HepG2 (cell line): ENCODE data around the gene KNL1. TPM values are rescaled to one million over a fixed set of nuclear protein-coding genes. Genes with fewer than 3 reads are reported as not detected.

Source experiments
- PAF1 ChIP-seq: IDR thresholded peaks from 2 replicates; pipeline ENCODE4 v1.6.1; 2016; ENCODE audit warnings: missing genetic modification reagents, missing compliant biosample characterization
- PAXIP1 ChIP-seq: sonication (generic); formaldehyde crosslinking; conservative IDR thresholded peaks from 2 replicates; pipeline ENCODE4 v1.4.0; 2020; ENCODE audit warnings: mild to moderate bottlenecking, missing genetic modification reagents, moderate library complexity
- PPARG ChIP-seq: conservative IDR thresholded peaks from 2 replicates; pipeline ENCODE4 v1.6.1; 2016; ENCODE audit warnings: missing biosample characterization, missing genetic modification reagents
- SETDB1 ChIP-seq: sonication (generic); formaldehyde crosslinking; IDR thresholded peaks from 2 replicates; pipeline ENCODE4 v1.5.1; 2020; ENCODE audit warnings: missing genetic modification reagents, mild to moderate bottlenecking, borderline replicate concordance
- SIN3A ChIP-seq: IDR thresholded peaks from 2 replicates; pipeline ENCODE4 v1.6.1; 2011; ENCODE audit warnings: low read depth, mild to moderate bottlenecking, control low read depth, low read length, borderline replicate concordance
- SMAD1 ChIP-seq: sonication (generic); formaldehyde crosslinking; IDR thresholded peaks from 2 replicates; pipeline ENCODE4 v1.4.0; 2020; ENCODE audit warnings: missing genetic modification reagents, low read depth, mild to moderate bottlenecking, borderline replicate concordance
- SMARCC2 ChIP-seq: fragments of 450-650 bp; IDR thresholded peaks from 2 replicates; pipeline ENCODE4 v1.6.1; 2017; ENCODE audit warnings: antibody characterized with exemption, mild to moderate bottlenecking
- TBP ChIP-seq: sonication (generic); formaldehyde crosslinking; IDR thresholded peaks from 2 replicates; pipeline ENCODE4 v1.5.0; 2020; ENCODE audit warnings: missing genetic modification reagents
- YEATS4 ChIP-seq: sonication (generic); formaldehyde crosslinking; IDR thresholded peaks from 2 replicates; pipeline ENCODE4 v1.4.0; 2020; ENCODE audit warnings: missing genetic modification reagents, borderline replicate concordance
- ZFAT ChIP-seq: sonication (generic); formaldehyde crosslinking; conservative IDR thresholded peaks from 2 replicates; pipeline ENCODE4 v1.8.1; 2023; ENCODE audit warnings: missing genetic modification reagents, inconsistent platforms
- ZFP90 ChIP-seq: sonication (generic); formaldehyde crosslinking; IDR thresholded peaks from 2 replicates; pipeline ENCODE4 v1.8.0; 2022; ENCODE audit warnings: missing genetic modification reagents, mild to moderate bottlenecking, inconsistent platforms, borderline replicate concordance
- ZFP91 ChIP-seq: sonication (generic); formaldehyde crosslinking; IDR thresholded peaks from 2 replicates; pipeline ENCODE4 v1.9.0; 2022; ENCODE audit warnings: missing genetic modification reagents, mild to moderate bottlenecking, borderline replicate concordance
- ZNF264 ChIP-seq: sonication (generic); formaldehyde crosslinking; IDR thresholded peaks from 2 replicates; pipeline ENCODE4 v1.4.0; 2020; ENCODE audit warnings: missing genetic modification reagents
- ZNF292 ChIP-seq: sonication (generic); formaldehyde crosslinking; IDR thresholded peaks from 2 replicates; pipeline ENCODE4 v1.8.1; 2022; ENCODE audit warnings: mild to moderate bottlenecking, low read depth, missing genetic modification reagents, borderline replicate concordance
- ZNF484 ChIP-seq: sonication (generic); formaldehyde crosslinking; IDR thresholded peaks from 2 replicates; pipeline ENCODE4 v1.5.1; 2020; ENCODE audit warnings: mild to moderate bottlenecking, low read depth, missing genetic modification reagents, borderline replicate concordance
- ZNF598 ChIP-seq: sonication (generic); formaldehyde crosslinking; IDR thresholded peaks from 2 replicates; pipeline ENCODE4 v1.5.1; 2020; ENCODE audit warnings: mild to moderate bottlenecking, missing genetic modification reagents, borderline replicate concordance
- ZNF720 ChIP-seq: sonication (generic); formaldehyde crosslinking; IDR thresholded peaks from 2 replicates; pipeline ENCODE4 v1.4.0; 2020; ENCODE audit warnings: missing genetic modification reagents
- ZNF781 ChIP-seq: sonication (generic); formaldehyde crosslinking; IDR thresholded peaks from 2 replicates; pipeline ENCODE4 v1.5.1; 2020; ENCODE audit warnings: borderline replicate concordance, mild to moderate bottlenecking, missing genetic modification reagents; ENCODE audit errors: not compliant biosample characterization
- ZNF816 ChIP-seq: sonication (generic); formaldehyde crosslinking; IDR thresholded peaks from 2 replicates; pipeline ENCODE4 v1.8.0; 2022; ENCODE audit warnings: missing genetic modification reagents, mild to moderate bottlenecking, borderline replicate concordance
- polyA plus RNA-seq, 8 experiments: library from polyadenylated mRNA; depleted of rRNA in 3 of 8; stranded (reverse) in 7 of 8; unstranded in 1 of 8; fragments of >200 nt; fragmentation: Illumina TruSeq in 4 of 8; extraction: Trizol in 4 of 8; gene quantifications; 2 replicates each; pipeline versions ENCODE4 v1.2.1 to v1.2.3, GENCODE V29; 2011 to 2016; ENCODE audit warnings: low read depth in 4 of 8, missing spikeins in 1 of 8, mixed read lengths in 1 of 8; ENCODE audit not compliant: insufficient read depth in 1 of 8
- total RNA-seq, 5 experiments: library from RNA; depleted of rRNA; stranded (reverse); fragments of >200 nt; fragmentation: Illumina TruSeq; extraction: Trizol; gene quantifications; 2 replicates each; pipeline ENCODE4 v1.2.3, GENCODE V29; 2016; ENCODE audit warnings: low read depth in 1 of 5
- TF ChIP-seq, protein P1 (sequence below): sonication (generic); formaldehyde crosslinking; IDR thresholded peaks from 2 replicates; pipeline ENCODE4 v1.5.1; 2020; ENCODE audit warnings: mild to moderate bottlenecking, missing genetic modification reagents, moderate library complexity

The KNL1 gene
- total and polyA plus RNA-seq, 2 of the 13 experiments (the other 11 are each of a cell fraction or from before 2014, with no cell fraction given) = 8.0 to 21.4 TPM

DNA sequence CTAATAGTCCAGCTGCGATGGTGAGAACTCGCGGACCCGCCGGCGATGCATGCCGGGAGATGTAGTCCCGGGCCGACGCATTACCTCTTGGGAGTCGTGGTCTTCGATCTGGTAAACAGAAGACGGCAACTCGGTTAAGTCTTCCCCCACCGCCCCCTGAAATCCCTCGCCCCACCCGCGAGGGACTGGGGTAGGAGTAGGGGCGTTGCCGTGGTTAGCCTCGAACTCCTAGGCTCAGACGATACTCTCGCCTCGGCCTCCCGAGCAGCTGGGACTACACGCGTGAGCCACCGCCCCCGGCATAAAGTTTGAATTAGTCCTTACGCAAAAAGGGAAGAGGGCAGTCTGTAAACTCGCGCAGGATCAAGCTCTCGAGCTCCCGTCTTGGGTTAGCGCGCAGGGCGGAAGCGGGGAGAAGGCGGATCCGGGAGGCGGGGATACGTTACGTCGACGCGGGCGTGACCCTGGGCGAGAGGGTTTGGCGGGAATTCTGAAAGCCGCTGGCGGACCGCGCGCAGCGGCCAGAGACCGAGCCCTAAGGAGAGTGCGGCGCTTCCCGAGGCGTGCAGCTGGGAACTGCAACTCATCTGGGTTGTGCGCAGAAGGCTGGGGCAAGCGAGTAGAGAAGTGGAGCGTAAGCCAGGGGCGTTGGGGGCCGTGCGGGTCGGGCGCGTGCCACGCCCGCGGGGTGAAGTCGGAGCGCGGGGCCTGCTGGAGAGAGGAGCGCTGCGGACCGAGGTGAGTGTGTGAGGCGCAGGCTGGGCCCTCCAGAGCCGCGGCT is 100.8 kb downstream of the KNL1 start, which contains the start of gene RAD51 (continued):
- TF ChIP-seq ZNF598 (CRISPR knock-in tag) (peak; percentile 39; the same call in 1 of the 2 replicates), ZNF720 (CRISPR knock-in tag) (no peak; the same call in 1 of the 2 replicates), YEATS4 (CRISPR knock-in tag) (peak; percentile 89; the same call in 1 of the 2 replicates), ZNF781 (no peak), SIN3A (peak; percentile 97), ZNF264 (peak; percentile 56; the same call in 1 of the 2 replicates), SETDB1 (CRISPR knock-in tag) (no peak), SMARCC2 (no peak), PAXIP1 (CRISPR knock-in tag) (no peak; the same call in 1 of the 2 replicates), ZNF816 (no peak), ZFAT (CRISPR knock-in tag) (0 out of 2 replicates have a peak, but pooled peaks have one; percentile 39), ZFP91 (CRISPR knock-in tag) (peak; percentile 88), TBP (no peak), ZNF292 (peak; percentile 41; the same call in 1 of the 2 replicates), PAF1 (CRISPR knock-in tag) (no peak), SMAD1 (CRISPR knock-in tag) (no peak), ZFP90 (peak; percentile 76; the same call in 1 of the 2 replicates), ZNF484 (CRISPR knock-in tag) (no peak), PPARG (CRISPR knock-in tag) (no peak)
- TF ChIP-seq, protein P1, sequence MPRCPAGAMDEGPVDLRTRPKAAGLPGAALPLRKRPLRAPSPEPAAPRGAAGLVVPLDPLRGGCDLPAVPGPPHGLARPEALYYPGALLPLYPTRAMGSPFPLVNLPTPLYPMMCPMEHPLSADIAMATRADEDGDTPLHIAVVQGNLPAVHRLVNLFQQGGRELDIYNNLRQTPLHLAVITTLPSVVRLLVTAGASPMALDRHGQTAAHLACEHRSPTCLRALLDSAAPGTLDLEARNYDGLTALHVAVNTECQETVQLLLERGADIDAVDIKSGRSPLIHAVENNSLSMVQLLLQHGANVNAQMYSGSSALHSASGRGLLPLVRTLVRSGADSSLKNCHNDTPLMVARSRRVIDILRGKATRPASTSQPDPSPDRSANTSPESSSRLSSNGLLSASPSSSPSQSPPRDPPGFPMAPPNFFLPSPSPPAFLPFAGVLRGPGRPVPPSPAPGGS (CRISPR knock-in tag) = peak; percentile 86
